C1 segment of cervical spinal cord (tissue), 14 donors: Measurements from ENCODE around the gene CSF3.

ENCODE experiments used
- DNase-seq, 14 donors: peaks; one replicate each; lab custom pipeline; 2025; lab: John Stamatoyannopoulos, UW

The CSF3 gene

GRCh38 chr17:40015005-40015997, at the start of gene CSF3:
TSS of gene CSF3 (plus strand) at chr17:40015440. CDS start at chr17:40015475, 35 bp downstream.
- DNase-seq, result no peak

DNA sequence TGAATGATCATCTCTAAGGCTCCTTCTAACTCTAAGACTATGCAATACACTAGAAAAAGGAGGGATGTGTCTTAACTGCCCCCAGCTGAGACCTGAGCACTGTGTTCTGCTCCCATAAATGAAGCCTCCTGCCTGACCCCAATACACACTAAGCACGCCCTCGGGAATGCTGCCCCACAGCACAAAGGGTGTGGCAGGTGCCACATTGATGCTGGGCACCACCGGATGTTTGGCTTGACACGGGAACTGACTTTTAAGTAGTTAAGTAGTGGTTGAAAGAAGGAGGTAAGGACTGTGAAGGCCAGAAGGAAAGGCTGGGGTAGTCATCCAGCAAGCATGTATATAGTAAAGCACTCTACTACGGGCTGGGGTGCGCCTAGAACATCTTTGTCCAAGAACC, 48.5 kb upstream of the CSF3 start:
- DNase-seq, result no peak

DNA sequence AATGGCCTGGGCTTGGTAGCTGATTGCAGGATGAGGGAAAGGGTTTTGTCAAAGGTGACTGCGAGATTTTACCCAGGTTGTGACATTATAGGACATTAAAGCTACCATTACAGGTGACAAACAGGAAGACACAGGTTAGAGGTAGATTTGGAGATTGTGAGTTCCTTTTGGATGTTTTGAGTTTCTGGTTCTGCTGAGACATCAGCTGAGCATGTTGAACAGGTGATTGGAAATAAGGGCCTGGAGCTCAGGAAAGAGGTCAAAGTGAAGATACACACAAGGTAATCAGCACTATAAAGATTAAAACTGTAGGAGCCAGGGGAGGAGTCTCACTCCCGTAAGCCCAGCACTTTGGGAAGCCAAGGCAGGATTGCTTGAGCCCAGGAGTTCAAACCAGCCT, 46.5 kb upstream of the CSF3 start:
- DNase-seq, result no peak

GRCh38 chr17:39969375-39969774, 45.9 kb upstream of the CSF3 start:
- DNase-seq, result no peak

DNA sequence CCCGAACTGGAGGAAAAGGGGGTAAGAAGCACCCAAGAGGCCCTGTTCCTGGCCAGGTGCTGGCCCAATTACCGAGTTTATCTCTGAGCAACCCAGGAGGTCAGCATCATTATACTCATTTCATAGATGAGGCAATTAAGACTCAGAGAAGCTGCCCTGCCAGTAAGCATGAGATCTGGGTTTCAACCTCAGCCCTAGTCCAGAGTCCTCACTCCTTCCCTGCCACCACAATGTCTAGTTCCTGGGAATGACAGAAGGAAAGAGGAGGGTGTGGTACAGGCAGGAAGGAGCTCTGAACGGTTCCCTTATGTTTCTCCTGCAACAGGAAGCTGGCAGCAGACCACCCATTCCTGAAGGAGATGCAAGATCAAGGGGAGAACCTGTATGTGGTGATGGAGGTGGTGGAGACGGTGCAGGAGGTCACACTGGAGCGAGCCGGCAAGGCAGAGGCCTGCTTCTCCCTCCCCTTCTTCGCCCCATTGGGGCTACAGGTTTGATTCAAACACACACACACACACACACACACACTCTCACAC, 45.0 kb upstream of the CSF3 start:
- DNase-seq, result no peak

DNA sequence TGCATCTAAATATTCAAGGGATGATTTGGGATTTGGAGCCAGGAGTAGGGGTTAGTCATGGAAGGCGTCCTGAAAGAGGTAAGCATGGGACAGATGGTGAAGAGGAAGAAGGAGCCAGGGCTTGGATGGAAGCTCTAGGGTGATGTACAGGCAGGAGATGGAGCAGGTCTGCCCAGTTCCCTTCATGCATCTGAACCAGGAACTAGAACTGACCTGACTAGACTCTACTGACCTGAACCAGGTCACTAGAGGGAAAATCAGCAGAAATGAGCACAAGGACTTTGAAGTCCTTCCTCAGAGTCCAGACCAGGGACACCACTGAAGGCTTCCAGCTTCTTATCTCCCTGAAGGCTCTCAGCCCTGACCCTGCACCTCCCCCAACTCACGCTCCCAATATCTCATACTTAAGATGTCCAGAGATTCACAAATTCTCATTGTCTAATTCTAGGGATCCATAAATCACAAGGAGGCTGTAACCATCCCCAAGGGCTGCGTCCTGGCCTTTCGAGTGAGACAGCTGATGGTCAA, 44.1 kb upstream of the CSF3 start:
- no peak for DNase-seq

DNA sequence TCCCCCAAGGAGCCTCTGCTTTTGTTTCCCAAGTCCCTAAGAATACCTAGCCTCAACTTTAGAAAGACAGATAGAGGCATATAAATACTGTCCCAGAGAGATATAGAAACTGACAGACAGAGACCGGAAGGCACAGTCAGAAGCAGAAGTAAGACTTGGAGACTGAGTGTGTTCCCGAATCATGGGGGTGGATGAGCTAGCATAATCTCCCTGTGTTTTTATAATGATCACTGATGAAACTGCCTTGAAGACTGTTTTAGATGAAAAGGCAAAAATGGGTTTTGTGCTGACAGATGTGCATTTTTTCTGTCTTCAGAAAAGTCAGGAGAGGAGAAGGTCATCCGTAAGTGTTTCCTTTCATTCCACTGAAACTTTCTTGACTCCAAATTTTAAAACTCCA, 43.0 kb upstream of the CSF3 start:
- DNase-seq, result no peak

GRCh38 chr17:39973496-39973895, 41.7 kb upstream of the CSF3 start:
- no peak for DNase-seq

DNA sequence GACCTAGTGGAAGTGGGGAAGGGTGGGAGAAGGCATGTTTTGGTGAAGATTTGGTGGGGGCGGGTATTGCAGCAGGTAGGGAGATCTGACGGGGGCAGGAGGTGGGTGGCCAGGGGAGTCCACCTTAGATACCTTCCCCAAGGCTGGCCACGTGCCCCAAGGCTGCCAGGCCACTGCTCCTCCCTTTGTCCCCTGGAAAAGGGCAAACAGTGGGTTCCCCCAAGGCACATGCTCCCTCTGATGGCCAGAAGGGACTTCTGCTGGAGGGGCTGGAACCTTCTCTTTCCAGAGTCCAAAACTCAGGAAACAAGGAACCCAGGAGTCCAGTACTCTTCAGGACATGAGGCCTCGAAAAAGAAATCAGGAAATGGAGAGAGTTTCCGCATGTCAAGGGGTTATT, 40.8 kb upstream of the CSF3 start:
- DNase-seq, result no peak

DNA sequence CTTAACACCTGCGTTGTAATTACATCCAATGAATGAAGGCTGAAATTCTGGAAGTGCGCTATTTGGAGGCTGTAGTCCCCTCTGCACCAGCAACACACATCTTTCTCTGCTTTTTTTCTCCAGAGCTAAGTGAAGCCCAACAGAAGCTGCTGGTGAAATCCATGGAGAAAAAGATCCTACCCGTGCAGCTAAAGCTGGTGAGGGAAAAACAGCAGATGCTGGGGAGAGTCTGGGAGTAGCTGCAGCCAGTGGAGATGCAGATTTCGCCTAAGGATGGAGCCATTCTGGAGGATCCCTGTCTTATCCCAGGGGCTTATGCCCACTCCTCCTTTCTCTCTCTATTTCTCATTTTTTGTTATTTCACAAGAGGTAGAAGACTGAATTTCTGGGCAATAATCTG, 39.4 kb upstream of the CSF3 start:
- no peak for DNase-seq

DNA sequence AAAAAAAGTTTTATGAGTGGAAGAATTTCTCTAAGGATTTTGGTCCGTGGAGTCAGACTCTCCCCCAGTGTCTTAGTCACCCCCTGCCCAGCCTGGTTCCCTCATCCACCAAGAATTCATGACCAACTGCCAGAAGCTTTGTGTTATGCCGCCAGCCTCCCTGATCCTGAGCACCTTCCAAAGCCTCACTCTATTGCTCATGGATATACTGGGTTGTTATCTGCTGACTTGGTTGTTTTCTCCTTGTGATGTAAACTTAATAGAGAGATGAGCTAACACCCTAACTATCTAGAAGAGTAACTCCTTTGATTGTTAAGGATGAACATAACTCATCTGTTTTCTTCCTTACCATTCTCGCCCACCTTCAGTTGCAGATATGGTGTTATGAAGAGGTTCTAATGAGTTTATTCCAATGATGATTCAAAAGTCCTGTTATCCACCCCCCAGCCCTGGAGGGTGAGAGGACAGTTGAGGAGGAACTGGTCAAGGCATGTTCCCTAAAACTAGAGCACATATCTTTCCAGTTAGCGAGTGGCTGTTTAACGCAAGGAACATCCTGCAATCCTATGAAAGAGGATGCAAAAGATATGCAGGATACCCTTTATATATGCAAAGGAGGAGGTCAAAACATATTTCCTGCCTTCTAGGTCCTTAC, 36.1 kb upstream of the CSF3 start:
- DNase-seq, result no peak

DNA sequence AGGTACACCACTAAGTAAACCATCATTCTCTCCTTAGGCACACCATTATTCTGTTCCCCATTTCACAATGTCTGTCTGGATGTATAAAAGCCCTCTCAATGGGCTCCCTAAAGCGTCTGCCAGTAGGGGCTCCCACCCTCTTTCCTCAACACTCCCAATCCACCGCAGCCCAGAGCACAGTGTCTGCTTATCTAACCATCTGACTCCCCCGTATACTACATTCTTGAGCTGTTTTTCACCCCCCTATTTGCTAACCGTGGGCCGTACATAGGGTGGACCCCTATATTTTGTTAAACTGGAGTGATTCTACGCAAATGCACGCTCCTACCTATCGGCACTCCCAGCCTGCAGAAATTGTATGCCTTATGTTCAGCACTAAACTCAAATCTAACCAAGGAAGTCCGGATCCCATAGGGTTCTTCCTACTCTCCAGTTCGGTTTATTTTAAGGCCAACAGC, 35.3 kb upstream of the CSF3 start:
- DNase-seq, result peak in 1 of 14 donors; percentile 38

DNA sequence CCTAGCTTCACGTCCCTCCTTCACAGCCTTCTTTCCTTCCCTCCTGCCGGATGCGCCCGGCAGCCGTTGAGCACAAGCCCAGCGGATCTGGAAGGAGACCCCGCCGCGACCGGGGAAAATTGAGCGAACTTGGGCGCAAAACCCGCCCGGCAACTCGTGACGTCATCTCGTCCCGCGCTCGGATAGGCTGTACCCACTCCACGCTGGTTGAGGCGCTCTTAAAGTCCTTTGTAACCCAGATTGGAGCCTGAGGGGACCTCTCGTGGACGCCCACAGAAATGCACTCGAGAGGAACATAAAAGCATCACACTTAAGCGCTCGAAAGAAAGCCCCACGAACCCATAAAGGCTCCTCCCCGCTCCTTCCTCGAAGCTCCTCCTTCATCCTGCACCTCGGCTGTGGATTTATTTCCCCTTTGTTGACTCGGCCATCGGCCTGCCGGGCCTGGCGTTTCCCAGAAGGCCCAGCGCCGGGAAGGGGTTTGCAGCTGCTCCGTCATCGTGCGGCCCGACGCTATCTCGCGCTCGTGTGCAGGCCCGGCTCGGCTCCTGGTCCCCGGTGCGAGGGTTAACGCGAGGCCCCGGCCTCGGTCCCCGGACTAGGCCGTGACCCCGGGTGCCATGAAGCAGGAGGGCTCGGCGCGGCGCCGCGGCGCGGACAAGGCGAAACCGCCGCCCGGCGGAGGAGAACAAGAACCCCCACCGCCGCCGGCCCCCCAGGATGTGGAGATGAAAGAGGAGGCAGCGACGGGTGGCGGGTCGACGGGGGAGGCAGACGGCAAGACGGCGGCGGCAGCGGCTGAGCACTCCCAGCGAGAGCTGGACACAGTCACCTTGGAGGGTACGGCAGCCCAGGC, 34.7 kb upstream of the CSF3 start, which contains the start of gene PSMD3:
TSS of gene PSMD3 (plus strand) at position 457 of the 856 bp plus-strand sequence. CDS start at position 621, 164 bp downstream.
- peak; percentile 78 to 100 (median 96) for DNase-seq

DNA sequence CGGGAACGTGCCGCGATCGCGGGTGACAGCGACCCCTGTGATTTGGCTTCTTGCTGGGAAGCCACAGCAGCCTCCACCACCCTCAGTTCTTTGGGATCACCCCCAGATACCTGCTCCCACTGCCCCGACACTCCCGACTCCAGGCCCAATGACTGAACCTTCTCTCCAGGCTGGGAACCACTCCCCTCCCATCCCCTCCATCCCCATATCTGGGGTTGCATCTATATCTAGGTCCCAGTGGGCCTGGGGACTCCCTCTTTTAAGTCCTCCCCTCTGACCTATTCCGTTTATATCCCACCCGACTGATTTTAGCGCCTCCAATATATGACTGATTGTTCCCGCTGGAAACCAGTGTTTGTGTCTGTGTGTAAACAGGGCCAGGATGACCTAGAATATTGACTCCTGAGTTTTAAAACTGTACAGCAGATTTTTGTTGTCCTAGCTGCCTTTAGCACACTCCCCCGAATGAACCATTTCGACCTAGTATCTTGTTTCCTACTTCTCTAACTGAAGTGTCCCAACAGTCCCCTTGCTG, 34.0 kb upstream of the CSF3 start:
- DNase-seq, result no peak

- DNase-seq, result no peak
Measured at GRCh38 chr17:39981766-39982375, 33.4 kb upstream of the CSF3 start.

- no peak for DNase-seq
Measured at GRCh38 chr17:39988206-39988810, 26.9 kb upstream of the CSF3 start.

DNA sequence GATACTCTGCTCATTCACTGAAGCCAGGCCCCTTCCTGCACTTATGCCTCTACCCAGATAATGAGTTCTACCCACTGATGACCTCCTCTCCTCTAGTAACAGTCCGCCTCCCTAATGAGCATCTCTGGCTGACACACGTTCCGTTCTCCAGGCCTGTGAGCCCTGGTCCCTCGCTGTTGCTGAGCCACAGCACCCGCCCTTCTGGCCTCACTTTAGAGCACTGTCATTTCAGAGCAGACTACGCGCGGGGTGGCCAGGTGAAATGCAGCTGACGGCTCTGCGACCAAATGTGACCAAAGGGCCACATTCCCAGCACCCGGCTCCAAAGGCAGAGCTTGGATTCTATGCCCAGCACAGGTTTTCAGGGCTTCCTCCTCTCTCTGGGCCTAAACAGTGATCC, 20.8 kb upstream of the CSF3 start:
- no peak for DNase-seq

- DNase-seq, result no peak
Measured at GRCh38 chr17:39995438-39995837, 19.8 kb upstream of the CSF3 start.

DNA sequence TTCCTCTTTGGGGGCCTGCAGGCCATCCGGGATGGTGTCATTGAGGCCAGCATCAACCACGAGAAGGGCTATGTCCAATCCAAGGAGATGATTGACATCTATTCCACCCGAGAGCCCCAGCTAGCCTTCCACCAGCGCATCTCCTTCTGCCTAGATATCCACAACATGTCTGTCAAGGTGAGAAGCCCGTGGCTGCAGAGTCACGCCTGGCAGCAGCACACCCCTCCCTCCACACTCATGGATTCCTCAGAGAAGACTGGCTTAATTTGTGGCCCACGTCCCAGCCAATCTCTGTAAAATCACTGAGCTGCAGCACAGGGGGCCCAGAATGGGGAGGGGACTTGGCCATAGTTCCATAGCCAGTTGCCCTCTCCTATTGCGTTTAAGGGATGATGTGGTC, 19.1 kb upstream of the CSF3 start:
- DNase-seq, result no peak

DNA sequence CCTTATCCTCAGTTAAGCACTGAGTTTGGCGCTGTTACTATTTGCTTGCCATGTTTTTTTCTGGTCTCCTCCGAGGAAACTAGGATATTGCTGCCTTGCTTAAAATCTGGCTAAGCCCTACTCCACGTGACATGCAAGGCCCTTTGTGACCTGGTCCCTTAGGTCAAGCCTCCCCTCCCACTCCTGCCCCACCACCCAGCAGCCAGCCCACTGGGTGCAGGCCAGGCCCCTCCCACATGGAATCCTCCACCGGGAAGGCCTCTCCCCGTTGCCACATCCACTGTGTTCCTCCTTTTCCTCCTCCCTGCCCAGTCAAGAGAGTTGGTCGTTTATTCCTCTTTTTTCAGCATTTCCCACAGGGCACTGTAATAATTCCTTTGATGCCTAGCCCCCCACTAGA, 18.4 kb upstream of the CSF3 start:
- DNase-seq, result no peak
